ENCODE results near the gene IFNAR1. TPM values are rescaled to one million over a fixed set of nuclear protein-coding genes. Genes with fewer than 3 reads are reported as not detected.
"Not testable (repeated sequence)": the region's sequence is repeated elsewhere in the genome, so short reads cannot be mapped to it uniquely, and the experiment has no call there.

The IFNAR1 gene
- total RNA-seq, 2 donors from 2014 or later: 16.0 to 16.6 TPM

- H3K27me3 Mint-ChIP-seq: no peaks in the 10 kb centered on the region
- no peaks in the 10 kb centered on the region for H3K9me3 Mint-ChIP-seq
- H3K4me3 Mint-ChIP-seq: no peak overlapping the region
- DNase-seq (ENCODE audit: low spot score): no peak
- peaks cover 0 to 4% of the 10 kb centered on the region in 2 donors for H3K4me1 Mint-ChIP-seq (ENCODE audit: low read depth in 2 of 2)
- ATAC-seq: no peak
- H3K36me3 Mint-ChIP-seq: peaks cover 7% of the 10 kb centered on the region
- H3K27ac Mint-ChIP-seq: no peak overlapping the region
Observed at GRCh38 chr21:33339135-33339534, 14.4 kb downstream of the IFNAR1 start.

DNA sequence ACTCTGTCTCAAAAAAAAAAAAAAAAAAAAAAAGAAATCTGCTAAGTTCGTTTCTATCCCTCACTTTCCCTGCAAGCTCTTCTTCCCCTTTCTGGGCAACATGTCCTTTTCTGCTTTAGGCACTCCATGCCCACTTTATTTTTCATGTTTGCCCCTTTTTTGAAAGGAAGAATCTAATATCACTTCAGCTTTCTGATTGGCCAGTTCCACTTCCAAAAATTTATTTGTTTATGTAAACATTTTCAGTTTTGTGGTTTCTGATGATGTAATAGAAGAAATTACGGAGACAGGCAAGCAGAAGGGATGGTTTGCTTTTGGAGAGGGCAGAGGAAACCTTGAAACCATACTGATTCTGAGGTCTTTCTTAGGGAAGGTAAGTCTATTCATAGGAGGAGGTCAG is 15.1 kb downstream of the IFNAR1 start:
- Mint-ChIP-seq H3K27me3 (no peaks in the 10 kb centered on the region), H3K4me3 (no peak overlapping the region), H3K4me1 (ENCODE audit: low read depth in 2 of 2) (peaks cover 0 to 4% of the 10 kb centered on the region in 2 donors), H3K27ac (no peak overlapping the region), H3K36me3 (peaks cover 7% of the 10 kb centered on the region), H3K9me3 (no peaks in the 10 kb centered on the region)
- DNase-seq (ENCODE audit: low spot score): no peak
- no peak for ATAC-seq

GRCh38 chr21:33345751-33346238 is 21.0 kb downstream of the IFNAR1 start:
- H3K27ac Mint-ChIP-seq: no peak overlapping the region
- no peaks in the 10 kb centered on the region for H3K9me3 Mint-ChIP-seq
- H3K4me1 Mint-ChIP-seq (ENCODE audit: low read depth in 2 of 2): peaks cover 0 to 4% of the 10 kb centered on the region in 2 donors
- DNase-seq (ENCODE audit: low spot score): no peak
- no peak overlapping the region for H3K4me3 Mint-ChIP-seq
- no peaks in the 10 kb centered on the region for H3K27me3 Mint-ChIP-seq
- ATAC-seq: no peak
- peaks cover 7% of the 10 kb centered on the region for H3K36me3 Mint-ChIP-seq

GRCh38 chr21:33348706-33349105 is 23.9 kb downstream of the IFNAR1 start:
- H3K4me3 Mint-ChIP-seq: no peak overlapping the region
- H3K27me3 Mint-ChIP-seq: no peaks in the 10 kb centered on the region
- no peak overlapping the region for H3K27ac Mint-ChIP-seq
- no peak for DNase-seq (ENCODE audit: low spot score)
- no peaks in the 10 kb centered on the region for H3K4me1 Mint-ChIP-seq (ENCODE audit: low read depth in 2 of 2)
- H3K36me3 Mint-ChIP-seq: no peaks in the 10 kb centered on the region
- H3K9me3 Mint-ChIP-seq: no peaks in the 10 kb centered on the region
- ATAC-seq: no peak

DNA sequence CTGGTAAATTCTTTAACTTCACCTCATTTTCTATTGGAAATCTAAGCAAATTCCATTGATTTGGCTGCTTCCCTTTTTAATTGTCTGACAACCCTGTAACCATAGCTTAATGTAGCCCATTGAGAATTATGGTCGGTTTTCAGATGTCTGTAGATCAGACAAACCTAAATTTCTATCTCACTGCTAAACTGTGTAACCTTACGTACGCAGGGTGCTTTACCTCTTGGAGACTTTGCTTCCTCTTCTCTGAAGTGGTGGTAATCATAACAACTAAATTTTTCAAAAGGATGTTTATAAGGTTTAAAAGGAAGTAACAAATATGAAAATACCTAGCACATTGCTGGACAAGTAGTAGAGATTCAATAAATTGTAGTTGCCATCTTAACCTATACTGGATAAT is 25.9 kb downstream of the IFNAR1 start:
- Mint-ChIP-seq H3K36me3 (no peaks in the 10 kb centered on the region), H3K27ac (no peak overlapping the region), H3K27me3 (no peaks in the 10 kb centered on the region), H3K4me3 (no peak overlapping the region), H3K9me3 (no peaks in the 10 kb centered on the region), H3K4me1 (ENCODE audit: low read depth in 2 of 2) (peaks cover 0 to 3% of the 10 kb centered on the region in 2 donors)
- DNase-seq (ENCODE audit: low spot score) (no peak), ATAC-seq (no peak)

DNA sequence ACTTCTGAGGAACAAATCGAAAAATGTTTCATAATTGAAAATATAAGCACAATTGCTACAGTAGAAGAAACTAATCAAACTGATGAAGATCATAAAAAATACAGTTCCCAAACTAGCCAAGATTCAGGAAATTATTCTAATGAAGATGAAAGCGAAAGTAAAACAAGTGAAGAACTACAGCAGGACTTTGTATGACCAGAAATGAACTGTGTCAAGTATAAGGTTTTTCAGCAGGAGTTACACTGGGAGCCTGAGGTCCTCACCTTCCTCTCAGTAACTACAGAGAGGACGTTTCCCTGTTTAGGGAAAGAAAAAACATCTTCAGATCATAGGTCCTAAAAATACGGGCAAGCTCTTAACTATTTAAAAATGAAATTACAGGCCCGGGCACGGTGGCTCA is 30.6 kb downstream of the IFNAR1 start:
- Mint-ChIP-seq H3K27ac (no peak overlapping the region), H3K4me1 (ENCODE audit: low read depth in 2 of 2) (peaks cover 0 to 3% of the 10 kb centered on the region in 2 donors), H3K9me3 (no peaks in the 10 kb centered on the region), H3K4me3 (no peak overlapping the region), H3K36me3 (no peaks in the 10 kb centered on the region), H3K27me3 (no peaks in the 10 kb centered on the region)
- ATAC-seq: no peak
- no peak for DNase-seq (ENCODE audit: low spot score)

DNA sequence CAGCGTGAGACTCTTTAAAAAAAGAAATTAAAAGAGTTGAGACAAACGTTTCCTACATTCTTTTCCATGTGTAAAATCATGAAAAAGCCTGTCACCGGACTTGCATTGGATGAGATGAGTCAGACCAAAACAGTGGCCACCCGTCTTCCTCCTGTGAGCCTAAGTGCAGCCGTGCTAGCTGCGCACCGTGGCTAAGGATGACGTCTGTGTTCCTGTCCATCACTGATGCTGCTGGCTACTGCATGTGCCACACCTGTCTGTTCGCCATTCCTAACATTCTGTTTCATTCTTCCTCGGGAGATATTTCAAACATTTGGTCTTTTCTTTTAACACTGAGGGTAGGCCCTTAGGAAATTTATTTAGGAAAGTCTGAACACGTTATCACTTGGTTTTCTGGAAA is 31.2 kb downstream of the IFNAR1 start:
- Mint-ChIP-seq H3K27ac (no peak overlapping the region), H3K4me1 (ENCODE audit: low read depth in 2 of 2) (peaks cover 2 to 5% of the 10 kb centered on the region in 2 donors), H3K9me3 (no peaks in the 10 kb centered on the region), H3K36me3 (no peaks in the 10 kb centered on the region), H3K27me3 (no peaks in the 10 kb centered on the region), H3K4me3 (no peak overlapping the region)
- ATAC-seq: no peak
- DNase-seq (ENCODE audit: low spot score): no peak

- ATAC-seq (no peak), DNase-seq (ENCODE audit: low spot score) (peak; percentile 44)
- H3K4me1 Mint-ChIP-seq (ENCODE audit: low read depth in 2 of 2): peaks cover 11 to 15% of the 10 kb centered on the region in 2 donors
- no peak overlapping the region for H3K27ac Mint-ChIP-seq
- H3K36me3 Mint-ChIP-seq: no peaks in the 10 kb centered on the region
- no peaks in the 10 kb centered on the region for H3K9me3 Mint-ChIP-seq
- H3K4me3 Mint-ChIP-seq: no peak overlapping the region
- peaks cover 4 to 5% of the 10 kb centered on the region in 2 donors for H3K27me3 Mint-ChIP-seq
Observed at GRCh38 chr21:33357177-33357576, 32.4 kb downstream of the IFNAR1 start.

DNA sequence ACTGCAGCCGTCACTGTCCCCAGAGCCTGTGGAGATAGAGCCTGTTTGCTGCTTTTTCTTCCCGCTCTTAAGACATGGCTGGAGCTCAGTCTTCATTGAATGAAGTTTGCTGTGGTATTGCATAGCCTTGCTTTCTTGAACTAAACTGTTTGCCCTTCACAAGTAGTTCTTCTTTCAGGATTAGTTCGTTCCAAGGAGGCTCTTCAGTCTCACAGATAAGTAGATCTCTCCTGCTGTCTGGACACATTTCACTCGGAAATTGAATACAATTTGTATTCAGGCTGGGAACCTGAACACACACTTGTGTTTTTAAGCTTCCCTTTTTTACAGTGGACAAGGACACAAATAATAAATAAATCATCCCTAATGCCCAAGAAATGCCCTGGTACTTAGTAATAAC is 34.7 kb downstream of the IFNAR1 start:
- Mint-ChIP-seq H3K27me3 (peaks cover 7 to 11% of the 10 kb centered on the region in 2 donors), H3K9me3 (no peaks in the 10 kb centered on the region), H3K36me3 (no peaks in the 10 kb centered on the region), H3K4me1 (ENCODE audit: low read depth in 2 of 2) (peaks cover 12 to 15% of the 10 kb centered on the region in 2 donors), H3K4me3 (no peak overlapping the region), H3K27ac (no peak overlapping the region)
- DNase-seq (ENCODE audit: low spot score) (no peak), ATAC-seq (no peak)

DNA sequence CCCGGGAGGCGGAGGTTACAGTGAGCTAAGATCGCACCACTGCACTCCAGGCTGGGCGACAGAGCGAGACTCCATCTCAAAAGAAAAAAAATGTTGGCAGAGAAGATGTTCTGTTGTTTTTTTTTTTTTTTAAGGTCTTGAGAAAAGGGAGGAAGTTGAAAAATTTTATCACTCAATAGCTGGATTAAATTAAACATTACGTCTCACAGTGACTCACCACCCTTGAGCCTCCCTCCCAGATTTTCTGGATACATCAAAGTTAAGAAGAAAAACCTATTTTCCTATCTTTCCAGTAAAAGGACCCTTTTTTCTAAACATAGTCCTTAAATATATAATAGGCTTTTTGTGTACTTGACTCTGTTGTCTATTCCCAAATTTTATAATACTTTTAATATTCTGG is 35.5 kb downstream of the IFNAR1 start:
- ATAC-seq (no peak), DNase-seq (ENCODE audit: low spot score) (peak; percentile 37)
- Mint-ChIP-seq H3K4me1 (ENCODE audit: low read depth in 2 of 2) (peaks cover 12 to 13% of the 10 kb centered on the region in 2 donors), H3K36me3 (no peaks in the 10 kb centered on the region), H3K27me3 (peaks cover 7 to 11% of the 10 kb centered on the region in 2 donors), H3K9me3 (no peaks in the 10 kb centered on the region), H3K27ac (no peak overlapping the region), H3K4me3 (no peak overlapping the region)

DNA sequence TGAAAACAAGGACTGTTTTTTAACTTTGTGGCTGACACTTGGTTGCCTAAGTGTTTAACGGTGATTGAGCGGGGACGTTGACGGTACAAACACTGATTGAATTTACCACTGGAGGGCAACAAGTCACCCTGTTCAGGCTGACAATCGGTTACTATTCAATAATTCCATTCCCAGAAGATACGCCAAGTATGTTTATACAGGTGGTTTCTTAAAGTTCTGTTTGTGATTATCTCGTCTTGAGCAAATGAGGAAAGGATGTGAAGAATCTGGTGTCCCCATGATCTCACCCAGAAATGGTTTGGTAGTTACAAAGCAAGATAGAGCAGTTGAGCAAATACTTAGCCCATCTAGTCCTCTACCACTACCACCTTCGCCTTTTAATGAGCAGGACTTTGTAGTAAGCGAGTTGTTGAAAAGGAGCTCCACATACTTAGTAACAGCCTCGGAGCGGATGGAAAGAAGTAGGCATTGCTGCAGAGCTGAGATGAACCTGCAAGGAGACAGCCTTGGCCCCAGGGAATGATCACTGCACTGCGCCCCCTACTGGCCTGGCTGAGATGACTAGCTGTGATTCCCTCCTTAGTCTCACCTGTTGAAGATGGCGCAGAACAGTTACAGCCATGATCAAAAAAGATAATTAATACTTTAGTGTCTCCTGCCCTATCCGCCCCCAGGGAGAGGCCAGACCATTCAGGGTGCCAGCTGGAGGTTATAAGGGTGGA is 36.3 kb downstream of the IFNAR1 start:
- Mint-ChIP-seq H3K27ac (no peak overlapping the region), H3K36me3 (peaks cover under 1% of the 10 kb centered on the region), H3K4me3 (peak overlapping the region; percentile 69), H3K9me3 (no peaks in the 10 kb centered on the region), H3K27me3 (peaks cover 8 to 11% of the 10 kb centered on the region in 2 donors), H3K4me1 (ENCODE audit: low read depth in 2 of 2) (peaks cover 12% of the 10 kb centered on the region in 2 donors)
- DNase-seq (ENCODE audit: low spot score) (peak; percentile 75), ATAC-seq (peak; percentile 83 to 84)

DNA sequence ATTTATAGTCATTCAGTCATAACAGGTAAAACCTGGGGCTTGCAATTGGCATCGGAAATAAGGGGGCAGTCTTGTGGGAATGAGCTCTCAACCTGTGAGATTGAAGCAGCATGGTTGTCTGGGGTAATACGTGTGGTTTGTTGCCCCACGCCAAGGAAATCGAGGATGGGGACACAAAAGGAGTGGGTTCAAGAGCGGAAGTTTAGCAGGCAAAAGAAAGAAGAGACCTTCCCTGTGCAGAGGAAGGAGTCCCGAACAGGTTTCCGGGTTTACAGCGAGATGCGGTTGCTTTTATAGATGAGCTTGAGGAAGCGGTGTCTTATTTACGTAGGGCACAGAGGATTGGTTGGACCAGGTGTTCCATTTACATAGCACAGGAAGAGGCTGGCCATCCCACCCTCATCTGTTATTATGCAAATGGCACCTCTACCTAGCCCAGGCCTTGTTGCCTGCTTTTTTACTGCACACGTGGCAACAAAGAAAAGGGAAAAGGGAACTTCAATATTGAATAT is 37.3 kb downstream of the IFNAR1 start:
- Mint-ChIP-seq H3K27me3 (peaks cover 14 to 16% of the 10 kb centered on the region in 2 donors), H3K36me3 (peaks cover 7% of the 10 kb centered on the region), H3K4me3 (peak overlapping the region; percentile 69), H3K9me3 (peaks cover 4% of the 10 kb centered on the region), H3K4me1 (ENCODE audit: low read depth in 2 of 2) (peaks cover 12% of the 10 kb centered on the region in 2 donors), H3K27ac (no peak overlapping the region)
- DNase-seq (ENCODE audit: low spot score): peak; percentile 60
- peak; percentile 81 to 82 for ATAC-seq

- ATAC-seq: peak in 1 of 2 donors; percentile 55
- Mint-ChIP-seq H3K4me1 (ENCODE audit: low read depth in 2 of 2) (peaks cover 12% of the 10 kb centered on the region in 2 donors), H3K36me3 (peaks cover 22% of the 10 kb centered on the region), H3K27me3 (peaks cover 19 to 23% of the 10 kb centered on the region in 2 donors)
- not testable (repeated sequence) for H3K27ac Mint-ChIP-seq, H3K9me3 Mint-ChIP-seq, H3K4me3 Mint-ChIP-seq
- peak; percentile 60 for DNase-seq (ENCODE audit: low spot score)
Observed at GRCh38 chr21:33363911-33364609, 39.3 kb downstream of the IFNAR1 start.

DNA sequence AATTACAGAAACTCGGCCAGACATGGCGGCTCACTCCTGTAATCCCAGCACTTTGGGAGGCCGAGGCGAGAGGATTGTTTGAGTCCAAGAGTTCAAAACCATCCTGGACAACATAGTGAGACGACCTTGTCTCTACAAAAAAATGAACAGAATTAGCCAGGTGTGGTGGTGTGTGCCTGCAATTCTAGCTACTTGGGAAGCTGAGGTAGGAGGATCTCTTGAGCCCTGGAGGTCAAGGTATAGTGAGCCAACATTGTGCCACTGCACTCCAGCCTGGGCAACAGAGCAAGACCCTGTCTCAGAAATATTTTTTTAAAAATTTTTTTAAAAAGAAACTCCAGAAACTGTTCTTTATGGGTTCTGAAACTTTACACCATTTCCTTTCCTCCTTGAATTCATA is 40.1 kb downstream of the IFNAR1 start:
- DNase-seq (ENCODE audit: low spot score) (no peak), ATAC-seq (no peak)
- H3K4me3 Mint-ChIP-seq: no peak overlapping the region
- H3K27ac Mint-ChIP-seq: no peak overlapping the region
- H3K36me3 Mint-ChIP-seq: peaks cover 22% of the 10 kb centered on the region
- peaks cover 10% of the 10 kb centered on the region for H3K9me3 Mint-ChIP-seq
- H3K27me3 Mint-ChIP-seq: peaks cover 23 to 28% of the 10 kb centered on the region in 2 donors
- peaks cover 12% of the 10 kb centered on the region in 2 donors for H3K4me1 Mint-ChIP-seq (ENCODE audit: low read depth in 2 of 2)
